Measurements from ENCODE around the gene TRAF3IP1.

The TRAF3IP1 gene

GRCh38 chr2:238281826-238282480 is 38.4 kb upstream of the TRAF3IP1 start:
- Histone ChIP-seq H3K4me1 (ENCODE audit: control insufficient read depth in 1 of 2, insufficient read depth in 1 of 2, low read depth in 1 of 2, low read length in 1 of 2) (peaks cover 14 to 19% of the 10 kb centered on the region in 2 experiments), H3K27me3 (no peaks in the 10 kb centered on the region), H3K36me3 (no peaks in the 10 kb centered on the region), H3K27ac (no peak overlapping the region), H3K4me3 (ENCODE audit: low read depth in 1 of 2, low read length in 1 of 2) (no peak overlapping the region), H3K9me3 (no peaks in the 10 kb centered on the region)
- no peak for TF ChIP-seq CTCF (IDR thresholded peaks at IDR 0.05)

- peaks cover 25 to 31% of the 10 kb centered on the region in 2 experiments for H3K4me1 ChIP-seq (ENCODE audit: control insufficient read depth in 1 of 2, insufficient read depth in 1 of 2, low read depth in 1 of 2, low read length in 1 of 2)
- no peaks in the 10 kb centered on the region for H3K9me3 ChIP-seq
- H3K4me3 ChIP-seq (ENCODE audit: low read depth in 1 of 2, low read length in 1 of 2), result no peak overlapping the region
- no peak overlapping the region for H3K27ac ChIP-seq
- no peak for TF ChIP-seq CTCF (IDR thresholded peaks at IDR 0.05)
- no peaks in the 10 kb centered on the region for H3K27me3 ChIP-seq
- no peaks in the 10 kb centered on the region for H3K36me3 ChIP-seq
These were observed 37.2 kb upstream of the TRAF3IP1 start for GRCh38 chr2:238282861-238283738.

GRCh38 chr2:238284802-238285515 is 35.4 kb upstream of the TRAF3IP1 start:
- Histone ChIP-seq H3K4me3 (ENCODE audit: low read depth in 1 of 2, low read length in 1 of 2) (no peak overlapping the region), H3K27ac (no peak overlapping the region), H3K9me3 (no peaks in the 10 kb centered on the region), H3K4me1 (ENCODE audit: control insufficient read depth in 1 of 2, insufficient read depth in 1 of 2, low read depth in 1 of 2, low read length in 1 of 2) (peaks cover 36 to 40% of the 10 kb centered on the region in 2 experiments), H3K27me3 (peaks cover 3% of the 10 kb centered on the region), H3K36me3 (no peaks in the 10 kb centered on the region)
- TF ChIP-seq CTCF (IDR thresholded peaks at IDR 0.05), result no peak

- H3K4me3 ChIP-seq (ENCODE audit: low read depth in 1 of 2, low read length in 1 of 2), result no peak overlapping the region
- peaks cover 36 to 40% of the 10 kb centered on the region in 2 experiments for H3K4me1 ChIP-seq (ENCODE audit: control insufficient read depth in 1 of 2, insufficient read depth in 1 of 2, low read depth in 1 of 2, low read length in 1 of 2)
- peaks cover 3% of the 10 kb centered on the region for H3K27me3 ChIP-seq
- H3K9me3 ChIP-seq, result no peaks in the 10 kb centered on the region
- no peak overlapping the region for H3K27ac ChIP-seq
- no peaks in the 10 kb centered on the region for H3K36me3 ChIP-seq
- no peak for TF ChIP-seq CTCF (IDR thresholded peaks at IDR 0.05)
These were observed 34.6 kb upstream of the TRAF3IP1 start for GRCh38 chr2:238285653-238286082.

- H3K27ac ChIP-seq, result no peak overlapping the region
- H3K4me3 ChIP-seq (ENCODE audit: low read depth in 1 of 2, low read length in 1 of 2), result no peak overlapping the region
- TF ChIP-seq CTCF (IDR thresholded peaks at IDR 0.05), result no peak
- no peaks in the 10 kb centered on the region for H3K9me3 ChIP-seq
- peaks cover 3% of the 10 kb centered on the region for H3K27me3 ChIP-seq
- no peaks in the 10 kb centered on the region for H3K36me3 ChIP-seq
- peaks cover 36 to 40% of the 10 kb centered on the region in 2 experiments for H3K4me1 ChIP-seq (ENCODE audit: control insufficient read depth in 1 of 2, insufficient read depth in 1 of 2, low read depth in 1 of 2, low read length in 1 of 2)
These were observed 34.2 kb upstream of the TRAF3IP1 start for GRCh38 chr2:238286095-238286494.

All from neutrophil (primary cell).